GM21381 (cell line): Measurements from ENCODE around the gene WLS.

Experiments
- ATAC-seq: cut with Tn5 transposase; IDR thresholded peaks from one replicate; pipeline ENCODE4 v1.9.1; 2021; ENCODE audit warnings: mild to moderate bottlenecking, moderate library complexity; ENCODE audit not compliant: unreplicated experiment

The WLS gene

GRCh38 chr1:68229650-68230483 is 2.5 kb downstream of the WLS start:
- no peak for ATAC-seq

- no peak for ATAC-seq
Measured at GRCh38 chr1:68228851-68229250, 3.5 kb downstream of the WLS start.

GRCh38 chr1:68227598-68227997 is 4.7 kb downstream of the WLS start:
- ATAC-seq, result no peak

- no peak for ATAC-seq
Measured at GRCh38 chr1:68225781-68226180, 6.5 kb downstream of the WLS start.

GRCh38 chr1:68223687-68224086 is 8.6 kb downstream of the WLS start:
- ATAC-seq, result no peak

- ATAC-seq, result no peak
Measured at GRCh38 chr1:68221980-68222373, 10.3 kb downstream of the WLS start.

- no peak for ATAC-seq
Measured at GRCh38 chr1:68221001-68221979, 11.0 kb downstream of the WLS start.

- no peak for ATAC-seq
Measured at GRCh38 chr1:68220420-68220819, 11.9 kb downstream of the WLS start.

GRCh38 chr1:68218490-68218889 is 13.8 kb downstream of the WLS start:
- ATAC-seq, result no peak

GRCh38 chr1:68217618-68218017 is 14.7 kb downstream of the WLS start:
- no peak for ATAC-seq

GRCh38 chr1:68217060-68217554 is 15.2 kb downstream of the WLS start:
- no peak for ATAC-seq

GRCh38 chr1:68216089-68216772 is 16.1 kb downstream of the WLS start:
- no peak for ATAC-seq

GRCh38 chr1:68213843-68214242 is 18.5 kb downstream of the WLS start:
- ATAC-seq, result no peak

- no peak for ATAC-seq
Measured at GRCh38 chr1:68211761-68212380, 20.5 kb downstream of the WLS start.

- ATAC-seq, result no peak
Measured at GRCh38 chr1:68210829-68211228, 21.5 kb downstream of the WLS start.

GRCh38 chr1:68210027-68210426 is 22.3 kb downstream of the WLS start:
- ATAC-seq, result no peak

- no peak for ATAC-seq
Measured at GRCh38 chr1:68206848-68207689, 25.3 kb downstream of the WLS start.

GRCh38 chr1:68205794-68206358 is 26.4 kb downstream of the WLS start:
- ATAC-seq, result no peak

- no peak for ATAC-seq
Measured at GRCh38 chr1:68204977-68205630, 27.2 kb downstream of the WLS start.
